ENCODE measurements around the gene CDK14. TPM values are rescaled to one million over a fixed set of nuclear protein-coding genes. Genes with fewer than 3 reads are reported as not detected.

Gene CDK14
- total RNA-seq, 1 donor from 2014 or later, result 131 TPM

DNA sequence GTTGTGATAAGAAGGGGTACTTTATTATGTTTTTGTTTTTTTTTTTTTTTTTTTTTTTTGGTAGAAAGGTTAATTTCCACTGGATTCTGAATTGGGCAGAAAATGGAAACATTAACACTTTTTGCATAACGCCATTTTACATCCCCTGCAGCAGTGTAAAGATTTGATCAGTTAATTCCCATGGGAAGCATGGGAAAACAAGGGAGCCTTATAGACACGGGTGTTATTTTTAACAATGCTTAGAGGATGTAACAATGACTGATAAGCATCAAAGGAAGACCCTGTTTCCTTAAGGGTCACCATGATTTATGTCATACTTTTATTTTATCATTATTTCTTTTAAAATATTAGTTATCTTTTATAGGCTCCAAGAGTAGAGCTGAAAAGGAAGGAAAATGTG, 140.2 kb downstream of the CDK14 start:
- H3K27ac Mint-ChIP-seq (ENCODE audit: unreplicated experiment), result no peak overlapping the region
- peaks cover 5% of the 10 kb centered on the region for H3K4me1 Mint-ChIP-seq (ENCODE audit: unreplicated experiment)
- no peaks in the 10 kb centered on the region for H3K27me3 Mint-ChIP-seq (ENCODE audit: unreplicated experiment)
- peaks cover 20% of the 10 kb centered on the region for H3K9me3 Mint-ChIP-seq (ENCODE audit: unreplicated experiment)
- no peak overlapping the region for H3K4me3 Mint-ChIP-seq (ENCODE audit: unreplicated experiment)
- TF ChIP-seq CTCF (IDR thresholded peaks at IDR 0.05), result no peak
- no peak for DNase-seq (ENCODE audit: extremely low spot score, unreplicated experiment)
- H3K36me3 Mint-ChIP-seq (ENCODE audit: unreplicated experiment), result peaks cover 61% of the 10 kb centered on the region

DNA sequence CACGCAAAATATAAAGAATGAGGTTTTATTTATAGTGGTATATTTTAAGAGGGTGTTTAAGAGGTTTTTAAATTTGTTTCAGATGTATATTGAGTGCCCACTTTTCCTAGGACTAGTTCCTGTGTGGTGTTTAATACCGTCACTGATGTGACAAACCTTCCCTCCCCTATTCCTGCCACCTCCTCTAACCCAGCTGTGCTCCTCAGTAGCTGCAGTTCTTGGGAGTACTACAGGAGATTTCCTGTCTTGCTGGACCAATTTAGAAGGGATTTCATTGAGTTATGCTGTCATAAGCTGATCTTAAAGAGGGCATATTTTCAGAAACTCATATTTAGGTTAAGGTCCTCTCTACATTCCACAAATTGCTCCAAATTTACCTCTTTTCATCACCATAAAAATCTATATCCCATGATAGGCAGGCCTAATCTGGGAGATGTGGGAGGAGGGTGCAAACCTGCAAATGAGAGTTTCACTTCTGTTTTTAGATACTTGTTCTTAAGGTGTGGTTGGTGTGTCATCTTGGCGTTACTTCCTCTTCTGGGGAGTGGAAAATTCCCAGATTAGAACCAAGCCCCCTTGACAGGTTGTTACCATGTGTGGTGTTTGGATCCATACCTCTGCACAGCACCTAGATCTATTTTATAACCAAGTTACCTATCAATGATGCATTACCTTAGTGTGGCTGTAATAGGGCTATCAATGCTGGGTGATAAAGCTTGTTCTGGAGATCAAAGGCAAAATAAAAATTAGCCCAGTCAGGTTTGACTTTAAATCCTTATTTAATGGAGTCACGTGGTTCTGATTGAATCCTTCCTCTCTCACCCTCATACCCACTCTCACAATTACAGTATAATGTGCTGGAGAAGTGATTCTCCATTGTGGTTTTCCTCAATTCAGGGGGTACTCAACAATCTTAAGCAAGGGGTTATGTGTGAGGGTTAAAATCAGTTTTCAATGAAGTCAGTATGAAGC, 141.1 kb downstream of the CDK14 start:
- Mint-ChIP-seq H3K27ac (ENCODE audit: unreplicated experiment) (no peak overlapping the region), H3K9me3 (ENCODE audit: unreplicated experiment) (peaks cover 20% of the 10 kb centered on the region), H3K27me3 (ENCODE audit: unreplicated experiment) (no peaks in the 10 kb centered on the region), H3K36me3 (ENCODE audit: unreplicated experiment) (peaks cover 52% of the 10 kb centered on the region), H3K4me3 (ENCODE audit: unreplicated experiment) (no peak overlapping the region), H3K4me1 (ENCODE audit: unreplicated experiment) (peaks cover 5% of the 10 kb centered on the region)
- no peak for DNase-seq (ENCODE audit: extremely low spot score, unreplicated experiment)
- TF ChIP-seq CTCF (IDR thresholded peaks at IDR 0.05), result no peak

DNA sequence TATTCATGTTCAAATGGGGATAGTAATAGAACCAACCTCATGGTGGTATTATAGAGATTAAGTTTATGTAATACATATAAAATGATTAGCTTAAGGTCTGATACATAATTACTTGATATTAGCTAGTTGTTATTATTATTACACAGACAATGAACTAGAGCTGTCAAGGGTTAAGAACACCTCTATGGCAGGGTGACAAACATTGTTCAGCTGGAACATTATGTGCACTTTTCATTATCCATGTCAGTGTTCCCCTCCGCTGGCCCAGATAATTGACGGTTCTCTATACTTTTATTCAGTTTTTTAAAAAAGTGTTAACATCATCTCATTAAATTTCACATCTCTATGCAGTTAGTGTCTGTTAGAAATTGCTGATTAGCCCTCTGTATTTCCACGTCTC, 142.1 kb downstream of the CDK14 start:
- peaks cover 42% of the 10 kb centered on the region for H3K36me3 Mint-ChIP-seq (ENCODE audit: unreplicated experiment)
- DNase-seq (ENCODE audit: extremely low spot score, unreplicated experiment), result no peak
- H3K27ac Mint-ChIP-seq (ENCODE audit: unreplicated experiment), result no peak overlapping the region
- no peaks in the 10 kb centered on the region for H3K27me3 Mint-ChIP-seq (ENCODE audit: unreplicated experiment)
- no peak overlapping the region for H3K4me3 Mint-ChIP-seq (ENCODE audit: unreplicated experiment)
- peaks cover 5% of the 10 kb centered on the region for H3K4me1 Mint-ChIP-seq (ENCODE audit: unreplicated experiment)
- H3K9me3 Mint-ChIP-seq (ENCODE audit: unreplicated experiment), result peaks cover 11% of the 10 kb centered on the region
- no peak for TF ChIP-seq CTCF (IDR thresholded peaks at IDR 0.05)

DNA sequence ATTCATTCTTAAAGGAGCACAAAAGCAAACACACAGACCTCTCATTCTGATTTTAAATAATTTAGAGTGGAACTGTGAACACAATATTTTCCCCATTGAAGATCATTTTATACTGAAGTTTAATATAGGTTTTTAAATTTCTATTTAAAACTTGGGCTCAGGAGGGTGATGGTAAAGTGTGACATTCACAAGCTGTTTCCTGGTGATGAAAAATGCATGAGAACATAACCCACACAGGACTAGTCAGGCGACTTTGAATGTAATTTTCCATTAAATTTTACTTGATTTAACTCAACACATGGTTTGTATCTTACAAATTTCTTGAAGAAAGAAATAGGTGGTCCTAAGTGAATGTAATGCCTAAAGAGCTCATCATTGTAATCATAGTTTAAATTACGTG, 143.6 kb downstream of the CDK14 start:
- Mint-ChIP-seq H3K27me3 (ENCODE audit: unreplicated experiment) (no peaks in the 10 kb centered on the region), H3K4me3 (ENCODE audit: unreplicated experiment) (no peak overlapping the region), H3K9me3 (ENCODE audit: unreplicated experiment) (no peaks in the 10 kb centered on the region), H3K36me3 (ENCODE audit: unreplicated experiment) (peaks cover 30% of the 10 kb centered on the region), H3K4me1 (ENCODE audit: unreplicated experiment) (peaks cover 5% of the 10 kb centered on the region), H3K27ac (ENCODE audit: unreplicated experiment) (no peak overlapping the region)
- DNase-seq (ENCODE audit: extremely low spot score, unreplicated experiment), result no peak
- TF ChIP-seq CTCF (IDR thresholded peaks at IDR 0.05), result no peak

DNA sequence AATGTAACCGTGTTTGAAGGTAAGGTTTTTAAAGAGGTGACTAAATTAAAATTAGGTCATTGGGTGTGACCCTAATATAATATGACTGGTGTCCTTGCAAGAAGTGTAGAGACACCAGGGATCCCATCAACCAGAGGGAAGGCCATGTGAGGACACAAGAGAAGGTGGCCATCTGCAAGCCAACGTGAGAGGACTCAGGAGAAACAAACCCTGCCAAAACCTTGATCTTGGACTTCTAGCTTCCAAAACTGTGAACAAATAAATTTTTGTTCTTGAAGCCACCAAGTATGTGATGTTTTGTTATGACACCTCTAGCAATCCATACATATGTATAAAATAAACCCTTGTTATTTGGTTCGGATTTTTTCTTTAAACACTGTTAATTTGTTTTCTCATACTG, 144.3 kb downstream of the CDK14 start:
- Mint-ChIP-seq H3K9me3 (ENCODE audit: unreplicated experiment) (peaks cover 3% of the 10 kb centered on the region), H3K27ac (ENCODE audit: unreplicated experiment) (no peak overlapping the region), H3K27me3 (ENCODE audit: unreplicated experiment) (no peaks in the 10 kb centered on the region), H3K4me1 (ENCODE audit: unreplicated experiment) (peaks cover 7% of the 10 kb centered on the region), H3K36me3 (ENCODE audit: unreplicated experiment) (peaks cover 27% of the 10 kb centered on the region), H3K4me3 (ENCODE audit: unreplicated experiment) (no peak overlapping the region)
- DNase-seq (ENCODE audit: extremely low spot score, unreplicated experiment), result no peak
- no peak for TF ChIP-seq CTCF (IDR thresholded peaks at IDR 0.05)

Data from osteocyte (in vitro differentiated cells).